GM18511 (cell line): Measurements from ENCODE around the gene MYPOP.

Experiments
- ATAC-seq: cut with Tn5 transposase; IDR thresholded peaks from one replicate; pipeline ENCODE4 v1.9.1; 2021; ENCODE audit warnings: mild to moderate bottlenecking, moderate library complexity; ENCODE audit not compliant: unreplicated experiment

MYPOP gene

GRCh38 chr19:45901912-45902650, at the start of gene MYPOP:
Gene MYPOP (minus strand): TSS chr19:45902613. CDS start chr19:45901773, 840 bp downstream.
- ATAC-seq = no peak

GRCh38 chr19:45947926-45948325, 45.5 kb upstream of the MYPOP start:
- ATAC-seq = no peak

GRCh38 chr19:45940515-45940805, 38.0 kb upstream of the MYPOP start:
- ATAC-seq = no peak

GRCh38 chr19:45939792-45940514, 37.5 kb upstream of the MYPOP start:
- no peak for ATAC-seq

- no peak for ATAC-seq
These were observed 36.4 kb upstream of the MYPOP start for GRCh38 chr19:45938733-45939319.

GRCh38 chr19:45935267-45935666, 32.9 kb upstream of the MYPOP start:
- no peak for ATAC-seq

- no peak for ATAC-seq
These were observed 32.3 kb upstream of the MYPOP start for GRCh38 chr19:45934551-45935230.

- ATAC-seq = no peak
These were observed 31.3 kb upstream of the MYPOP start for GRCh38 chr19:45933759-45934158.

GRCh38 chr19:45931055-45931454, 28.6 kb upstream of the MYPOP start:
- ATAC-seq = no peak

GRCh38 chr19:45929247-45929646, 26.8 kb upstream of the MYPOP start:
- no peak for ATAC-seq

- peak; percentile 59 for ATAC-seq
These were observed 25.3 kb upstream of the MYPOP start for GRCh38 chr19:45927565-45928261.

GRCh38 chr19:45924891-45925447, 22.6 kb upstream of the MYPOP start:
- ATAC-seq = no peak

GRCh38 chr19:45922281-45922680, 19.9 kb upstream of the MYPOP start:
- no peak for ATAC-seq

GRCh38 chr19:45920458-45920857, 18.0 kb upstream of the MYPOP start:
- no peak for ATAC-seq

GRCh38 chr19:45919678-45920077, 17.3 kb upstream of the MYPOP start:
- ATAC-seq = no peak

- ATAC-seq = no peak
These were observed 16.3 kb upstream of the MYPOP start for GRCh38 chr19:45918721-45919120.

- ATAC-seq = no peak
These were observed 15.1 kb upstream of the MYPOP start for GRCh38 chr19:45917421-45918091.

- ATAC-seq = no peak
These were observed 11.7 kb upstream of the MYPOP start, which contains the start of gene NANOS2 for GRCh38 chr19:45913874-45914830. Gene NANOS2 (minus strand): TSS chr19:45914778. CDS start chr19:45914693, 85 bp downstream.

GRCh38 chr19:45911291-45911690, 8.9 kb upstream of the MYPOP start:
- no peak for ATAC-seq
